K562 (cell line): Measurements from ENCODE around the gene NRP1. TPM values are rescaled to one million over a fixed set of nuclear protein-coding genes. Genes with fewer than 3 reads are reported as not detected.

Experiments used
- ATAC-seq: fragments of 200-7000 bp; cut with Tn5 transposase; 3 replicates; pipeline ENCODE4 v1.9.1; 2020; ENCODE audit warnings: moderate library complexity
- BruUV-seq: library from RNA; stranded (reverse); fragments of 400-500 nt; replicated peaks from 2 replicates; lab custom pipeline; 2021; lab: Mats Ljungman, UMichigan
- CTCF ChIA-PET: fragments of 300-600 bp; formaldehyde crosslinking; extraction: SDS; loops from one replicate; lab custom pipeline; 2021; ENCODE audit warnings: low intra/inter-chr PET ratio; lab: Yijun Ruan, JAX
- POLR2A ChIA-PET: fragments of 300-600, 350-650 bp; sonication (Branson Sonifier 250); formaldehyde crosslinking; extraction: SDS; loops from one replicate; lab custom pipeline; 2021; ENCODE audit warnings: antibody characterized with exemption, inconsistent platforms; lab: Yijun Ruan, JAX
- DNase-seq, 4 experiments: peaks; one replicate each; pipeline versions ENCODE4 v3.0.0 to v3.0.0-alpha.2; 2011 to 2018; ENCODE audit warnings: low spot score in 3 of 4, mixed read lengths in 3 of 4; ENCODE audit errors: extremely low read depth in 1 of 4
- FAIRE-seq: peaks from 2 replicates; lab custom pipeline; 2011; peaks lifted over from hg19 to GRCh38; lab: Jason Lieb, UNC
- H2AFZ ChIP-seq: 2 replicates; pipeline ENCODE4 v1.6.0; 2011; ENCODE audit warnings: low read depth, low read length, control low read depth, inconsistent platforms
- H3K27ac ChIP-seq: fragments of 200-600 bp; 3 replicates; pipeline ENCODE4 v1.8.0; 2011; ENCODE audit warnings: low read depth, mild to moderate bottlenecking, control low read depth, inconsistent platforms, low read length, moderate library complexity, mixed read lengths; ENCODE audit errors: extremely low read depth
- H3K27me3 ChIP-seq, 2 experiments: fragments of 300-600 bp in 1 of 2; 2 replicates in 1 of 2; 3 replicates in 1 of 2; pipeline versions ENCODE4 v1.6.0 to v1.8.0; 2011; ENCODE audit warnings: inconsistent platforms in 2 of 2, low read length in 2 of 2, mild to moderate bottlenecking in 1 of 2, mixed read lengths in 1 of 2, moderate library complexity in 1 of 2; ENCODE audit not compliant: control insufficient read depth in 2 of 2, insufficient read depth in 2 of 2
- H3K36me3 ChIP-seq: fragments of 300-600 bp; 3 replicates; pipeline ENCODE4 v1.8.0; 2011; ENCODE audit warnings: mild to moderate bottlenecking, low read length, inconsistent platforms; ENCODE audit not compliant: control insufficient read depth, insufficient read depth
- H3K4me1 ChIP-seq, 2 experiments: fragments of 200-600 bp in 1 of 2; replicated peaks in 1 of 2; 2 replicates in 1 of 2; 3 replicates in 1 of 2; pipeline versions ENCODE4 v1.5.1 to v1.8.0; 2011; ENCODE audit warnings: inconsistent platforms in 2 of 2, low read length in 2 of 2, mild to moderate bottlenecking in 1 of 2, mixed read lengths in 1 of 2, moderate library complexity in 1 of 2; ENCODE audit not compliant: control insufficient read depth in 2 of 2, insufficient read depth in 2 of 2
- H3K4me2 ChIP-seq: 2 replicates; pipeline ENCODE4 v1.6.1; 2011; ENCODE audit warnings: low read length, control low read depth, inconsistent platforms, mixed read lengths; ENCODE audit not compliant: insufficient read depth
- H3K4me3 ChIP-seq: fragments of 200-600 bp; sonication (generic), shearing (Covaris generic); 2 replicates; pipeline ENCODE4 v1.5.1; 2016; ENCODE audit warnings: control low read depth, inconsistent platforms
- H3K79me2 ChIP-seq: fragments of 200-600 bp; 3 replicates; pipeline ENCODE4 v1.8.0; 2011; ENCODE audit warnings: low read length, inconsistent platforms; ENCODE audit not compliant: control insufficient read depth, insufficient read depth
- H3K9ac ChIP-seq, 2 experiments: 2 replicates each; pipeline versions ENCODE4 v1.6.0 to v1.6.1; 2011; ENCODE audit warnings: low read depth in 2 of 2, low read length in 2 of 2, control low read depth in 1 of 2, inconsistent platforms in 1 of 2, mild to moderate bottlenecking in 1 of 2, mixed read lengths in 1 of 2; ENCODE audit not compliant: insufficient read depth in 1 of 2
- H3K9me1 ChIP-seq: one replicate; pipeline ENCODE4 v1.6.0; 2011; ENCODE audit warnings: inconsistent platforms, mild to moderate bottlenecking, low read length, moderate library complexity; ENCODE audit not compliant: control insufficient read depth, insufficient read depth
- H3K9me3 ChIP-seq: replicated peaks from 2 replicates; pipeline ENCODE4 v1.5.1; 2011; ENCODE audit warnings: low read depth, low read length, inconsistent platforms; ENCODE audit not compliant: control insufficient read depth, insufficient read depth
- H4K20me1 ChIP-seq: replicated peaks from 2 replicates; pipeline ENCODE4 v1.6.1; 2011; ENCODE audit warnings: low read length, inconsistent platforms, mixed read lengths; ENCODE audit not compliant: control insufficient read depth, insufficient read depth
- ASH1L ChIP-seq: fragments of 450-650 bp; IDR thresholded peaks from 2 replicates; pipeline ENCODE4 v1.6.1; 2018; ENCODE audit warnings: borderline replicate concordance, mild to moderate bottlenecking, low read depth; ENCODE audit not compliant: partially characterized antibody
- HLTF ChIP-seq: fragments of 450-650 bp; IDR thresholded peaks from 2 replicates; pipeline ENCODE4 v1.6.1; 2016
- MEIS2 ChIP-seq: fragments of 450-650 bp; IDR thresholded peaks from 2 replicates; pipeline ENCODE4 v1.6.1; 2014; ENCODE audit warnings: mild to moderate bottlenecking; ENCODE audit not compliant: partially characterized antibody
- NFE2 ChIP-seq: IDR thresholded peaks from 2 replicates; pipeline ENCODE4 v1.6.1; 2014; ENCODE audit warnings: antibody characterized with exemption, low read depth
- SIRT6 ChIP-seq: IDR thresholded peaks from one replicate; pipeline ENCODE4 v1.6.1; 2012; ENCODE audit warnings: low read depth, mild to moderate bottlenecking, control low read depth, inconsistent platforms, low read length, moderate library complexity
- SMARCB1 ChIP-seq: IDR thresholded peaks from 2 replicates; pipeline ENCODE4 v1.6.1; 2011; ENCODE audit warnings: improper control_type of control experiment, low read depth; ENCODE audit not compliant: insufficient read length
- TAL1 ChIP-seq: fragments of 450-650 bp; IDR thresholded peaks from 2 replicates; pipeline ENCODE4 v1.6.1; 2016; ENCODE audit warnings: mild to moderate bottlenecking
- UBTF ChIP-seq, 2 experiments: IDR thresholded peaks; 2 replicates each; pipeline ENCODE4 v1.6.1; 2012; ENCODE audit warnings: improper control_type of control experiment in 2 of 2, low read depth in 2 of 2, low read length in 2 of 2, borderline replicate concordance in 1 of 2
- ZNF121 ChIP-seq: sonication (generic); formaldehyde crosslinking; conservative IDR thresholded peaks from 2 replicates; pipeline ENCODE4 v1.8.0; 2022; ENCODE audit warnings: missing genetic modification reagents
- ZNF280A ChIP-seq: fragments of 450-650 bp; IDR thresholded peaks from 2 replicates; pipeline ENCODE4 v1.6.1; 2018; ENCODE audit warnings: mild to moderate bottlenecking, low read depth; ENCODE audit not compliant: partially characterized antibody
- ZNF282 ChIP-seq: sonication (generic); formaldehyde crosslinking; IDR thresholded peaks from 2 replicates; pipeline ENCODE4 v1.8.1; 2023; ENCODE audit warnings: missing genetic modification reagents
- ZNF77 ChIP-seq: fragments of 250-450 bp; sonication (Bioruptor Pico); IDR thresholded peaks from 2 replicates; pipeline ENCODE4 v1.5.0; 2020
- WGBS: fragments of 100-300 bp; shearing (Covaris generic); methylation state at CpG from one replicate; pipeline ENCODE4 v1.1.6; 2016; ENCODE audit warnings: low coverage, mixed read lengths; ENCODE audit not compliant: insufficient coverage; ENCODE audit errors: missing lambda C conversion rate; 5-methylcytosine and 5-hydroxymethylcytosine counted together
- in situ Hi-C: fragments of 300-500 bp; cut with MboI; formaldehyde crosslinking; loops from 4 replicates; pipeline ENCODE4 v1.15.0; 2018; ENCODE audit warnings: inconsistent platforms, mixed read lengths
- intact Hi-C: fragments of 100-400 bp; cut with micrococcal nuclease; formaldehyde crosslinking; loops from 2 replicates; pipeline ENCODE4 v1.14.2; 2022
- polyA plus RNA-seq, 8 experiments: library from polyadenylated mRNA; depleted of rRNA in 4 of 8; stranded (reverse) in 5 of 8; unstranded in 3 of 8; fragments of >200 nt; fragmentation: Nextera tagmentation in 2 of 8; fragmentation: Illumina TruSeq in 1 of 8; extraction: Ambion mirVana in 2 of 8; extraction: Trizol in 1 of 8; gene quantifications; 2 replicates each; pipeline versions ENCODE4 v1.2.1 to v1.2.3, GENCODE V29; 2011 to 2014; ENCODE audit warnings: inconsistent platforms in 1 of 8, missing spikeins in 1 of 8
- total RNA-seq, 7 experiments: library from RNA; depleted of rRNA in 6 of 7; stranded (reverse); fragments of >200 nt in 6 of 7; fragmentation: Illumina TruSeq in 2 of 7; extraction: Trizol in 2 of 7; gene quantifications; 2 replicates each; pipeline versions ENCODE4 v1.2.1 to v1.2.3, GENCODE V29; 2011 to 2021; ENCODE audit warnings: low replicate concordance in 1 of 7

The NRP1 gene
- total and polyA plus RNA-seq, 9 of the 15 experiments (the other 6 are each of a cell fraction or from before 2014, with no cell fraction given) = 0.01 to 0.38 (median 0.04) TPM; not detected in 5

- FAIRE-seq = no peak
- H3K27ac ChIP-seq = no peak overlapping the region
- no peaks in the 10 kb centered on the region for H3K36me3 ChIP-seq
- no peak for TF ChIP-seq SIRT6
- no peak for TF ChIP-seq HLTF
- no peak for TF ChIP-seq UBTF (IDR thresholded peaks at IDR 0.05; ENCODE audit: borderline replicate concordance in 1 of 2, low read depth in 2 of 2, low read length in 2 of 2)
- TF ChIP-seq ZNF280A = no peak
- no peak for TF ChIP-seq SMARCB1
- no peak for TF ChIP-seq ASH1L
- no peak for TF ChIP-seq ZNF282 (CRISPR knock-in tag)
- no peak for TF ChIP-seq ZNF77
- TF ChIP-seq MEIS2 = no peak
- no peak for TF ChIP-seq TAL1
- TF ChIP-seq ZNF121 = no peak
- no peak for TF ChIP-seq NFE2
- CTCF ChIA-PET = no interaction called here
- in situ Hi-C loops = loop anchor here (10.0 to 25.0 kb wide), 2 partner anchors 1175 to 1297 kb away; no protein-coding TSS in a partner anchor
- no peak for ATAC-seq
- no TSS peak for BruUV-seq
- intact Hi-C loops = no loop called here
- H3K27me3 ChIP-seq = peaks cover 8 to 39% of the 10 kb centered on the region in 2 experiments; a peak in 3 of 5 replicates
- no peak overlapping the region for H3K4me2 ChIP-seq
- no peak overlapping the region for H2AFZ ChIP-seq
- no peak overlapping the region for H3K4me3 ChIP-seq
- H3K9ac ChIP-seq = no peak overlapping the region
- no peaks in the 10 kb centered on the region for H3K9me1 ChIP-seq
- DNase-seq = no peak
- 2% methylated on average over 11 of the region's 11 CpGs for WGBS
- no peaks in the 10 kb centered on the region for H3K79me2 ChIP-seq
- H3K4me1 ChIP-seq = peaks cover 0 to 11% of the 10 kb centered on the region in 2 experiments; a peak in 2 of 5 replicates
- POLR2A ChIA-PET = no interaction called here
- no peaks in the 10 kb centered on the region for H4K20me1 ChIP-seq
- H3K9me3 ChIP-seq = no peaks in the 10 kb centered on the region
These were observed 3.0 kb upstream of the NRP1 start for GRCh38 chr10:33337326-33337957.
